ENCODE data around the gene GBGT1. TPM values are rescaled to one million over a fixed set of nuclear protein-coding genes. Genes with fewer than 3 reads are reported as not detected.

GBGT1 gene
- total RNA-seq, 1 experiment from 2014 or later, result 1.8 TPM

DNA sequence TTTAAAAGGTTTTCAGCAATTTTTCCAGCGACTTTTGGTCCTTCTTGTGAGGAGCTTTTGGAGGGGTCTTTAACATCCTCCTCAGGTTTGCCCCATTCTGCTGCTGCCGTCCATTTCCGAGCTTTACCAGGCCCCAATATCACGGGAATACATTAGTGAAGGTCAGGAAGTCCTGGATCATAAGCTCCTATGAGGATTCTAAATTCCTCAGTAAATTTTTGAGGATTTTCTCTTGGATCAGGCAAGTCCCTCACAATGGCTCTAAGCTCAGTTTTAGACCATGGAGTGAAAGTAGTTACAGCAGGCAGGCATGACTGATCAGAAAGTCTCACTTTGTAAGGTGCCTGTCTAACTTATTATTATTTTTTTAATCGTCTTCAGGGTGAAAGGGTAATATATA, 17.2 kb upstream of the GBGT1 start:
- intact Hi-C loops (cut with micrococcal nuclease; ENCODE audit: unreplicated experiment), result no loop called here
- no peak overlapping the region for H3K4me3 ChIP-seq (ENCODE audit: low read depth in 2 of 2, low read length in 2 of 2)
- ATAC-seq, result no peak
- no peaks in the 10 kb centered on the region for H3K4me1 ChIP-seq (ENCODE audit: control insufficient read depth, insufficient read depth, low read length)
- no peak for DNase-seq (ENCODE audit: low read depth, low spot score)
- H3K9me3 ChIP-seq (ENCODE audit: control insufficient read depth, insufficient read depth, low read depth, low read length), result no peaks in the 10 kb centered on the region
- H3K27me3 ChIP-seq (ENCODE audit: control insufficient read depth, insufficient read depth, low read length), result no peaks in the 10 kb centered on the region
- ChIA-PET CTCF (no interaction called here), POLR2A (interaction anchor here (0.6 kb wide), 1 partner anchor 148 kb away, joined by 5 read pairs; no protein-coding TSS in a partner anchor)
- TF ChIP-seq SIN3A (IDR thresholded peaks at IDR 0.05; ENCODE audit: borderline replicate concordance, insufficient read depth, low read depth, low read length), result no peak
- no peak for TF ChIP-seq POLR2AphosphoS5 (IDR thresholded peaks at IDR 0.05; ENCODE audit: low read depth, low read length)
- TF ChIP-seq, protein P1, sequence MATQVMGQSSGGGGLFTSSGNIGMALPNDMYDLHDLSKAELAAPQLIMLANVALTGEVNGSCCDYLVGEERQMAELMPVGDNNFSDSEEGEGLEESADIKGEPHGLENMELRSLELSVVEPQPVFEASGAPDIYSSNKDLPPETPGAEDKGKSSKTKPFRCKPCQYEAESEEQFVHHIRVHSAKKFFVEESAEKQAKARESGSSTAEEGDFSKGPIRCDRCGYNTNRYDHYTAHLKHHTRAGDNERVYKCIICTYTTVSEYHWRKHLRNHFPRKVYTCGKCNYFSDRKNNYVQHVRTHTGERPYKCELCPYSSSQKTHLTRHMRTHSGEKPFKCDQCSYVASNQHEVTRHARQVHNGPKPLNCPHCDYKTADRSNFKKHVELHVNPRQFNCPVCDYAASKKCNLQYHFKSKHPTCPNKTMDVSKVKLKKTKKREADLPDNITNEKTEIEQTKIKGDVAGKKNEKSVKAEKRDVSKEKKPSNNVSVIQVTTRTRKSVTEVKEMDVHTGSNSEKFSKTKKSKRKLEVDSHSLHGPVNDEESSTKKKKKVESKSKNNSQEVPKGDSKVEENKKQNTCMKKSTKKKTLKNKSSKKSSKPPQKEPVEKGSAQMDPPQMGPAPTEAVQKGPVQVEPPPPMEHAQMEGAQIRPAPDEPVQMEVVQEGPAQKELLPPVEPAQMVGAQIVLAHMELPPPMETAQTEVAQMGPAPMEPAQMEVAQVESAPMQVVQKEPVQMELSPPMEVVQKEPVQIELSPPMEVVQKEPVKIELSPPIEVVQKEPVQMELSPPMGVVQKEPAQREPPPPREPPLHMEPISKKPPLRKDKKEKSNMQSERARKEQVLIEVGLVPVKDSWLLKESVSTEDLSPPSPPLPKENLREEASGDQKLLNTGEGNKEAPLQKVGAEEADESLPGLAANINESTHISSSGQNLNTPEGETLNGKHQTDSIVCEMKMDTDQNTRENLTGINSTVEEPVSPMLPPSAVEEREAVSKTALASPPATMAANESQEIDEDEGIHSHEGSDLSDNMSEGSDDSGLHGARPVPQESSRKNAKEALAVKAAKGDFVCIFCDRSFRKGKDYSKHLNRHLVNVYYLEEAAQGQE (IDR thresholded peaks at IDR 0.05; ENCODE audit: insufficient read depth in 1 of 2, low read depth in 2 of 2, low read length in 1 of 2), result no peak
- TF ChIP-seq, protein P2, sequence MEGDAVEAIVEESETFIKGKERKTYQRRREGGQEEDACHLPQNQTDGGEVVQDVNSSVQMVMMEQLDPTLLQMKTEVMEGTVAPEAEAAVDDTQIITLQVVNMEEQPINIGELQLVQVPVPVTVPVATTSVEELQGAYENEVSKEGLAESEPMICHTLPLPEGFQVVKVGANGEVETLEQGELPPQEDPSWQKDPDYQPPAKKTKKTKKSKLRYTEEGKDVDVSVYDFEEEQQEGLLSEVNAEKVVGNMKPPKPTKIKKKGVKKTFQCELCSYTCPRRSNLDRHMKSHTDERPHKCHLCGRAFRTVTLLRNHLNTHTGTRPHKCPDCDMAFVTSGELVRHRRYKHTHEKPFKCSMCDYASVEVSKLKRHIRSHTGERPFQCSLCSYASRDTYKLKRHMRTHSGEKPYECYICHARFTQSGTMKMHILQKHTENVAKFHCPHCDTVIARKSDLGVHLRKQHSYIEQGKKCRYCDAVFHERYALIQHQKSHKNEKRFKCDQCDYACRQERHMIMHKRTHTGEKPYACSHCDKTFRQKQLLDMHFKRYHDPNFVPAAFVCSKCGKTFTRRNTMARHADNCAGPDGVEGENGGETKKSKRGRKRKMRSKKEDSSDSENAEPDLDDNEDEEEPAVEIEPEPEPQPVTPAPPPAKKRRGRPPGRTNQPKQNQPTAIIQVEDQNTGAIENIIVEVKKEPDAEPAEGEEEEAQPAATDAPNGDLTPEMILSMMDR (IDR thresholded peaks at IDR 0.05), result no peak
- TF ChIP-seq TCF7L2 (IDR thresholded peaks at IDR 0.05; ENCODE audit: low read depth, low read length), result no peak
- H3K27ac ChIP-seq (ENCODE audit: low read length), result no peak overlapping the region
- in situ Hi-C loops (cut with HindIII; ENCODE audit: low pct_unique_long_range_greater_than_20kb, low sequenced_read_pairs), result no loop called here
- H3K36me3 ChIP-seq (ENCODE audit: control insufficient read depth, insufficient read depth, low read length), result no peaks in the 10 kb centered on the region
- BruUV-seq (replicated peaks), result no TSS peak

DNA sequence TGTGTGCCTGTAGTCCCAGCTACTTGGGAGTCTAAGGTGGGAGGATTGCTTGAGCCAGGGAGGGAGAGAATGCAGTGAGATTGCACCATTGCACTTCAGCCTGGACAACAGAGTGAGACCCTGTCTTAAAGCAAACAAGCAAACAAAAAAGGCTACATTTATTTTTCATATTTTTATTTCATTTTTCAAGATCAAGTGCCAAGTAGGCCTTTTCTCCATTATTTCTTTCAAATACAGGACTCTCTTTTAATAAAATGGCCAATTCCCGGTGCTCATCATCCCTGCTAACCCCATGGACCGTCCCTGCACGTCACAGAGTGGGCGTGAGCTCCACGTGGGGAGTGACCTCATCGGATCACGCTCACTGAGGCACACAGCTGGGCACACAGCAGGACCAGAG, 9.3 kb upstream of the GBGT1 start:
- Histone ChIP-seq H3K27ac (ENCODE audit: low read length) (no peak overlapping the region), H3K9me3 (ENCODE audit: control insufficient read depth, insufficient read depth, low read depth, low read length) (no peaks in the 10 kb centered on the region), H3K27me3 (ENCODE audit: control insufficient read depth, insufficient read depth, low read length) (no peaks in the 10 kb centered on the region), H3K4me3 (ENCODE audit: low read depth in 2 of 2, low read length in 2 of 2) (no peak overlapping the region), H3K4me1 (ENCODE audit: control insufficient read depth, insufficient read depth, low read length) (peaks cover 9% of the 10 kb centered on the region), H3K36me3 (ENCODE audit: control insufficient read depth, insufficient read depth, low read length) (no peaks in the 10 kb centered on the region)
- in situ Hi-C loops (cut with HindIII; ENCODE audit: low pct_unique_long_range_greater_than_20kb, low sequenced_read_pairs), result no loop called here
- DNase-seq (ENCODE audit: low read depth, low spot score), result no peak
- BruUV-seq (replicated peaks), result no TSS peak
- intact Hi-C loops (cut with micrococcal nuclease; ENCODE audit: unreplicated experiment), result no loop called here
- no peak for ATAC-seq
- ChIA-PET CTCF (no interaction called here), POLR2A (no interaction called here)
- TF ChIP-seq SIN3A (IDR thresholded peaks at IDR 0.05; ENCODE audit: borderline replicate concordance, insufficient read depth, low read depth, low read length), result no peak
- TF ChIP-seq, protein P1 (IDR thresholded peaks at IDR 0.05; ENCODE audit: insufficient read depth in 1 of 2, low read depth in 2 of 2, low read length in 1 of 2), result no peak
- TF ChIP-seq, protein P2 (IDR thresholded peaks at IDR 0.05), result no peak
- no peak for TF ChIP-seq POLR2AphosphoS5 (IDR thresholded peaks at IDR 0.05; ENCODE audit: low read depth, low read length)
- TF ChIP-seq TCF7L2 (IDR thresholded peaks at IDR 0.05; ENCODE audit: low read depth, low read length), result no peak

Measured in Panc1 (cell line).